ENCODE measurements around the gene PPARG.
"Not testable (repeated sequence)": the region's sequence is repeated elsewhere in the genome, so short reads cannot be mapped to it uniquely, and the experiment has no call there.

The PPARG gene

GRCh38 chr3:12467746-12468145 is 178.9 kb downstream of the PPARG start:
- DNase-seq (ENCODE audit: insufficient read length, low spot score) = no peak
- TF ChIP-seq CTCF (IDR thresholded peaks at IDR 0.05; ENCODE audit: insufficient read depth, missing control alignments) = no peak
- no peak for FAIRE-seq

GRCh38 chr3:12468276-12468675 is 179.4 kb downstream of the PPARG start:
- TF ChIP-seq CTCF (IDR thresholded peaks at IDR 0.05; ENCODE audit: insufficient read depth, missing control alignments) = no peak
- DNase-seq (ENCODE audit: insufficient read length, low spot score) (no peak), FAIRE-seq (no peak)

GRCh38 chr3:12468757-12469156 is 179.9 kb downstream of the PPARG start:
- FAIRE-seq (no peak), DNase-seq (ENCODE audit: insufficient read length, low spot score) (no peak)
- TF ChIP-seq CTCF (IDR thresholded peaks at IDR 0.05; ENCODE audit: insufficient read depth, missing control alignments) = no peak

- not testable (repeated sequence) for FAIRE-seq; DNase-seq (ENCODE audit: insufficient read length, low spot score)
Observed at GRCh38 chr3:12469222-12469621, 180.4 kb downstream of the PPARG start.

- DNase-seq (ENCODE audit: insufficient read length, low spot score) = no peak
- no peak for TF ChIP-seq CTCF (IDR thresholded peaks at IDR 0.05; ENCODE audit: insufficient read depth, missing control alignments)
- no peak for FAIRE-seq
Observed at GRCh38 chr3:12470111-12470510, 181.2 kb downstream of the PPARG start.

- no peak for TF ChIP-seq CTCF (IDR thresholded peaks at IDR 0.05; ENCODE audit: insufficient read depth, missing control alignments)
- FAIRE-seq (no peak), DNase-seq (ENCODE audit: insufficient read length, low spot score) (no peak)
Observed at GRCh38 chr3:12470680-12471079, 181.8 kb downstream of the PPARG start.

- DNase-seq (ENCODE audit: insufficient read length, low spot score) (no peak), FAIRE-seq (no peak)
- no peak for TF ChIP-seq CTCF (IDR thresholded peaks at IDR 0.05; ENCODE audit: insufficient read depth, missing control alignments)
Observed at GRCh38 chr3:12471241-12471640, 182.4 kb downstream of the PPARG start.

GRCh38 chr3:12472000-12472610 is 183.2 kb downstream of the PPARG start:
- DNase-seq (ENCODE audit: insufficient read length, low spot score) (no peak), FAIRE-seq (no peak)
- no peak for TF ChIP-seq CTCF (IDR thresholded peaks at IDR 0.05; ENCODE audit: insufficient read depth, missing control alignments)

Data from D721Med (cell line).